HFFc6 (cell line): Measurements from ENCODE around the gene USH1C. TPM values are rescaled to one million over a fixed set of nuclear protein-coding genes. Genes with fewer than 3 reads are reported as not detected.

Experiments used
- DNase-seq: peaks from one replicate; pipeline ENCODE4 v3.0.0-alpha.2; 2018
- H3K27ac Mint-ChIP-seq: 2 replicates; pipeline ENCODE4 v1.8.0; 2020; ENCODE audit warnings: mild to moderate bottlenecking, mixed read lengths
- H3K27me3 Mint-ChIP-seq: 2 replicates; pipeline ENCODE4 v1.8.0; 2021; ENCODE audit warnings: mild to moderate bottlenecking, moderate library complexity, mixed read lengths; ENCODE audit not compliant: insufficient read depth
- H3K36me3 Mint-ChIP-seq: 2 replicates; pipeline ENCODE4 v1.8.0; 2021; ENCODE audit warnings: low read depth, mixed read lengths
- H3K4me1 Mint-ChIP-seq: 2 replicates; pipeline ENCODE4 v1.8.0; 2020; ENCODE audit warnings: low read depth, mixed read lengths
- H3K4me3 Mint-ChIP-seq: 2 replicates; pipeline ENCODE4 v1.8.0; 2020; ENCODE audit warnings: mild to moderate bottlenecking, moderate library complexity, mixed read lengths
- H3K9me3 Mint-ChIP-seq: 2 replicates; pipeline ENCODE4 v1.8.0; 2020; ENCODE audit warnings: mild to moderate bottlenecking, mixed read lengths
- CTCF ChIP-seq: fragments of 200-600 bp; sonication (generic); IDR thresholded peaks from 2 replicates; pipeline ENCODE4 v1.5.0; 2021; ENCODE audit warnings: antibody characterized with exemption, mild to moderate bottlenecking
- total RNA-seq, 6 experiments: library from RNA; stranded (reverse); fragmentation: NEBNext Ultra II Directional; extraction: Animal tissue kit (Norgen Biotek cat#: 25700); gene quantifications; 2 replicates in 1 of 6; 3 replicates in 5 of 6; pipeline ENCODE4 v1.2.3, GENCODE V29; 2021

USH1C gene
- total RNA-seq, 6 experiments from 2014 or later, result not detected

GRCh38 chr11:17477361-17477760 is 66.9 kb downstream of the USH1C start:
- no peaks in the 10 kb centered on the region for H3K36me3 Mint-ChIP-seq
- H3K4me1 Mint-ChIP-seq, result no peaks in the 10 kb centered on the region
- H3K4me3 Mint-ChIP-seq, result no peak overlapping the region
- no peaks in the 10 kb centered on the region for H3K9me3 Mint-ChIP-seq
- no peak overlapping the region for H3K27ac Mint-ChIP-seq
- DNase-seq, result no peak
- TF ChIP-seq CTCF, result no peak
- peaks cover 46% of the 10 kb centered on the region for H3K27me3 Mint-ChIP-seq

- no peaks in the 10 kb centered on the region for H3K36me3 Mint-ChIP-seq
- peaks cover 46% of the 10 kb centered on the region for H3K27me3 Mint-ChIP-seq
- DNase-seq, result no peak
- no peak overlapping the region for H3K27ac Mint-ChIP-seq
- no peak for TF ChIP-seq CTCF
- no peak overlapping the region for H3K4me3 Mint-ChIP-seq
- H3K9me3 Mint-ChIP-seq, result no peaks in the 10 kb centered on the region
- no peaks in the 10 kb centered on the region for H3K4me1 Mint-ChIP-seq
Observed at GRCh38 chr11:17477084-17477333, 67.2 kb downstream of the USH1C start.

GRCh38 chr11:17476317-17477083 is 67.7 kb downstream of the USH1C start, which contains the start of gene ABCC8:
Gene ABCC8 (minus strand): TSS chr11:17476845. CDS start chr11:17476776, 69 bp downstream.
- Mint-ChIP-seq H3K27me3 (peaks cover 42% of the 10 kb centered on the region), H3K4me1 (no peaks in the 10 kb centered on the region), H3K9me3 (no peaks in the 10 kb centered on the region), H3K27ac (no peak within 1 kb of the TSS), H3K36me3 (no peaks in the 10 kb centered on the region), H3K4me3 (no peak within 1 kb of the TSS)
- no peak for TF ChIP-seq CTCF
- no peak for DNase-seq

GRCh38 chr11:17475666-17476316 is 68.4 kb downstream of the USH1C start:
- no peaks in the 10 kb centered on the region for H3K9me3 Mint-ChIP-seq
- H3K27ac Mint-ChIP-seq, result no peak overlapping the region
- peaks cover 45% of the 10 kb centered on the region for H3K27me3 Mint-ChIP-seq
- no peaks in the 10 kb centered on the region for H3K4me1 Mint-ChIP-seq
- no peak for TF ChIP-seq CTCF
- H3K36me3 Mint-ChIP-seq, result no peaks in the 10 kb centered on the region
- H3K4me3 Mint-ChIP-seq, result no peak overlapping the region
- DNase-seq, result no peak

GRCh38 chr11:17473071-17473744 is 71.0 kb downstream of the USH1C start:
- Mint-ChIP-seq H3K36me3 (no peaks in the 10 kb centered on the region), H3K27me3 (peaks cover 36% of the 10 kb centered on the region), H3K27ac (no peak overlapping the region), H3K4me1 (no peaks in the 10 kb centered on the region), H3K9me3 (no peaks in the 10 kb centered on the region), H3K4me3 (no peak overlapping the region)
- peak; percentile 62 for TF ChIP-seq CTCF
- peak; percentile 48 for DNase-seq
